T-cell (primary cell): ENCODE measurements around the gene C1orf21. TPM values are rescaled to one million over a fixed set of nuclear protein-coding genes. Genes with fewer than 3 reads are reported as not detected.

Experiments
- ATAC-seq, 4 experiments: fragments of 200-7000 bp in 3 of 4; fragments of 150-1000 bp in 1 of 4; cut with Tn5 transposase; replicated peaks in 1 of 4; 1 replicate in 3 of 4; 2 replicates in 1 of 4; pipeline ENCODE4 v1.10.0; 2021; ENCODE audit warnings: moderate library complexity in 3 of 4, mild to moderate bottlenecking in 2 of 4, moderate number of reproducible peaks in 1 of 4
- CTCF ChIA-PET, 2 donors: fragments of 300-600 bp; sonication (Branson Sonifier 250); formaldehyde crosslinking; loops; one replicate each; lab custom pipeline; 2022; ENCODE audit warnings: antibody characterized with exemption in 2 of 2; lab: Charles Lee
- POLR2A ChIA-PET, 2 donors: fragments of 300-600 bp; sonication (Branson Sonifier 250); formaldehyde crosslinking; loops; one replicate each; lab custom pipeline; 2022; ENCODE audit warnings: antibody characterized with exemption in 2 of 2; lab: Charles Lee
- DNase-seq, 35 experiments: peaks; one replicate each; pipeline versions ENCODE4 v3.0.0 to v3.0.0-alpha.2; 2013 to 2023
- H3K27ac ChIP-seq: one replicate; pipeline ENCODE4 v1.5.1; 2013; ENCODE audit warnings: low read length
- H3K27me3 ChIP-seq, 2 experiments: replicated peaks in 1 of 2; 1 replicate in 1 of 2; 2 replicates in 1 of 2; pipeline versions ENCODE4 v1.6.1 to v1.7.0; 2013; ENCODE audit warnings: low read length in 1 of 2, mixed read lengths in 1 of 2; ENCODE audit not compliant: control insufficient read depth in 2 of 2, insufficient read depth in 2 of 2; ENCODE audit errors: extremely low read depth in 1 of 2
- H3K36me3 ChIP-seq, 2 donors: 1 replicate in 1 of 2; 2 replicates in 1 of 2; pipeline versions ENCODE4 v1.6.1 to v1.7.0; 2013; ENCODE audit warnings: low read length in 1 of 2; ENCODE audit not compliant: control insufficient read depth in 2 of 2, insufficient read depth in 1 of 2; ENCODE audit errors: extremely low read depth in 1 of 2
- H3K4me1 ChIP-seq, 2 experiments: 1 replicate in 1 of 2; 2 replicates in 1 of 2; pipeline versions ENCODE4 v1.6.1 to v1.7.0; 2013; ENCODE audit warnings: low read length in 2 of 2, mixed read lengths in 1 of 2; ENCODE audit not compliant: insufficient read depth in 2 of 2, control insufficient read depth in 1 of 2; ENCODE audit errors: extremely low read depth in 1 of 2
- H3K4me3 ChIP-seq, 2 donors: 1 replicate in 1 of 2; 2 replicates in 1 of 2; pipeline versions ENCODE4 v1.5.1 to v1.7.0; 2013; ENCODE audit warnings: mild to moderate bottlenecking in 2 of 2, low read length in 1 of 2, moderate library complexity in 1 of 2; ENCODE audit not compliant: control insufficient read depth in 1 of 2; ENCODE audit errors: extremely low read depth in 1 of 2
- H3K9me3 ChIP-seq: 2 replicates; pipeline ENCODE4 v1.7.0; 2013
- H3K27ac Mint-ChIP-seq, 2 donors: one replicate each; pipeline ENCODE4 v1.8.0; 2020 to 2021; ENCODE audit warnings: mild to moderate bottlenecking in 2 of 2, mixed read lengths in 2 of 2
- H3K27me3 Mint-ChIP-seq, 2 donors: one replicate each; pipeline ENCODE4 v1.8.0; 2021 to 2022; ENCODE audit warnings: mixed read lengths in 2 of 2
- H3K36me3 Mint-ChIP-seq: one replicate; pipeline ENCODE4 v1.8.0; 2021; ENCODE audit warnings: mixed read lengths
- H3K4me1 Mint-ChIP-seq, 3 donors: one replicate each; pipeline ENCODE4 v1.8.0; 2020 to 2022; ENCODE audit warnings: mixed read lengths in 3 of 3, mild to moderate bottlenecking in 1 of 3
- H3K4me3 Mint-ChIP-seq, 3 donors: one replicate each; pipeline ENCODE4 v1.8.0; 2020 to 2022; ENCODE audit warnings: mild to moderate bottlenecking in 3 of 3, mixed read lengths in 3 of 3, moderate library complexity in 3 of 3
- H3K9me3 Mint-ChIP-seq, 3 donors: one replicate each; pipeline ENCODE4 v1.8.0; 2020 to 2022; ENCODE audit warnings: mixed read lengths in 3 of 3
- WGBS: methylation state at CpG from one replicate; pipeline ENCODE4 v1.1.5; 2013; ENCODE audit warnings: missing lambda C conversion rate; ENCODE audit not compliant: insufficient coverage; 5-methylcytosine and 5-hydroxymethylcytosine counted together
- total RNA-seq, 35 experiments: library from RNA in 6 of 35; stranded (reverse) in 6 of 35; fragments of 120-200 nt in 1 of 35; gene quantifications; one replicate each; pipeline versions ENCODE4 v1.2.1 to v1.2.4 and lab custom pipeline; 2013 to 2026

The C1orf21 gene
- total RNA-seq, 5 donors from 2014 or later (not counting 1 experiment from before 2014, with no cell fraction given): 1.4 to 17.2 (median 5.9) TPM

GRCh38 chr1:184596950-184597645 is 210.3 kb downstream of the C1orf21 start:
- H3K4me1 Mint-ChIP-seq: no peaks in the 10 kb centered on the region
- no peaks in the 10 kb centered on the region for H3K36me3 Mint-ChIP-seq
- 100% methylated on average over 4 of the region's 8 CpGs for WGBS
- POLR2A ChIA-PET: no interaction called here
- no peaks in the 10 kb centered on the region for H3K27me3 ChIP-seq
- DNase-seq: no peak
- H3K27ac Mint-ChIP-seq: no peak overlapping the region
- H3K4me3 ChIP-seq: no peak overlapping the region
- no peak for ATAC-seq
- no peak overlapping the region for H3K4me3 Mint-ChIP-seq
- no peaks in the 10 kb centered on the region for H3K9me3 Mint-ChIP-seq
- H3K4me1 ChIP-seq: no peaks in the 10 kb centered on the region
- H3K9me3 ChIP-seq: no peaks in the 10 kb centered on the region
- H3K36me3 ChIP-seq: no peaks in the 10 kb centered on the region
- H3K27ac ChIP-seq: no peak overlapping the region
- peaks cover 0 to 3% of the 10 kb centered on the region in 2 donors for H3K27me3 Mint-ChIP-seq
- CTCF ChIA-PET: interaction anchor here in 1 of 2 donors (0.6 kb wide), 1 partner anchor 10 kb away, joined by 3 read pairs; no protein-coding TSS in a partner anchor

GRCh38 chr1:184597650-184598357 is 211.0 kb downstream of the C1orf21 start:
- ATAC-seq: no peak
- Mint-ChIP-seq H3K27ac (no peak overlapping the region), H3K4me1 (no peaks in the 10 kb centered on the region), H3K4me3 (no peak overlapping the region), H3K36me3 (no peaks in the 10 kb centered on the region), H3K9me3 (no peaks in the 10 kb centered on the region), H3K27me3 (peaks cover 0 to 3% of the 10 kb centered on the region in 2 donors)
- no peaks in the 10 kb centered on the region for H3K9me3 ChIP-seq
- 89% methylated on average over 3 of the region's 4 CpGs for WGBS
- H3K36me3 ChIP-seq: no peaks in the 10 kb centered on the region
- H3K27ac ChIP-seq: no peak overlapping the region
- H3K4me1 ChIP-seq: no peaks in the 10 kb centered on the region
- no peak for DNase-seq
- ChIA-PET POLR2A (no interaction called here), CTCF (no interaction called here)
- H3K4me3 ChIP-seq: no peak overlapping the region
- H3K27me3 ChIP-seq: no peaks in the 10 kb centered on the region

- POLR2A ChIA-PET: interaction anchor here in 1 of 2 donors (0.8 kb wide), 1 partner anchor 71 kb away, joined by 3 read pairs; no protein-coding TSS in a partner anchor
- no peaks in the 10 kb centered on the region for H3K36me3 ChIP-seq
- H3K36me3 Mint-ChIP-seq: no peaks in the 10 kb centered on the region
Observed at GRCh38 chr1:184598403-184599193, 211.8 kb downstream of the C1orf21 start.

GRCh38 chr1:184604152-184604900 is 217.5 kb downstream of the C1orf21 start:
- POLR2A ChIA-PET: no interaction called here
- CTCF ChIA-PET: no interaction called here
- H3K36me3 Mint-ChIP-seq: no peaks in the 10 kb centered on the region
- no peak for ATAC-seq
- no peak overlapping the region for H3K4me3 Mint-ChIP-seq
- no peaks in the 10 kb centered on the region for H3K4me1 Mint-ChIP-seq
- WGBS: 89% methylated on average over 1 of the region's 3 CpGs
- Histone ChIP-seq H3K27me3 (no peaks in the 10 kb centered on the region), H3K4me3 (no peak overlapping the region), H3K36me3 (no peaks in the 10 kb centered on the region), H3K4me1 (no peaks in the 10 kb centered on the region), H3K27ac (no peak overlapping the region), H3K9me3 (no peaks in the 10 kb centered on the region)
- H3K27ac Mint-ChIP-seq: no peak overlapping the region
- H3K27me3 Mint-ChIP-seq: peaks cover 0 to 3% of the 10 kb centered on the region in 2 donors
- no peak for DNase-seq
- no peaks in the 10 kb centered on the region for H3K9me3 Mint-ChIP-seq

More at GRCh38 chr1:184598403-184599193, 211.8 kb downstream of the C1orf21 start:
- Histone ChIP-seq H3K4me3 (no peak overlapping the region), H3K4me1 (no peaks in the 10 kb centered on the region), H3K27ac (no peak overlapping the region), H3K27me3 (no peaks in the 10 kb centered on the region), H3K9me3 (no peaks in the 10 kb centered on the region)
- DNase-seq: no peak
- ATAC-seq: no peak
- CTCF ChIA-PET: no interaction called here
- H3K4me1 Mint-ChIP-seq: no peaks in the 10 kb centered on the region
- H3K27me3 Mint-ChIP-seq: peaks cover 0 to 3% of the 10 kb centered on the region in 2 donors
- H3K4me3 Mint-ChIP-seq: no peak overlapping the region
- H3K27ac Mint-ChIP-seq: no peak overlapping the region
- WGBS: no CpG with 5 or more reads among the region's 6 CpGs
- no peaks in the 10 kb centered on the region for H3K9me3 Mint-ChIP-seq

- H3K27ac Mint-ChIP-seq: no peak overlapping the region
- no peaks in the 10 kb centered on the region for H3K27me3 ChIP-seq
- no peak for ATAC-seq
- ChIA-PET CTCF (no interaction called here), POLR2A (no interaction called here)
- no peaks in the 10 kb centered on the region for H3K4me1 Mint-ChIP-seq
- no peaks in the 10 kb centered on the region for H3K36me3 Mint-ChIP-seq
- H3K27me3 Mint-ChIP-seq: no peaks in the 10 kb centered on the region
- H3K4me3 Mint-ChIP-seq: no peak overlapping the region
- H3K36me3 ChIP-seq: no peaks in the 10 kb centered on the region
- no peak overlapping the region for H3K4me3 ChIP-seq
- no peak for DNase-seq
- H3K9me3 Mint-ChIP-seq: no peaks in the 10 kb centered on the region
- no peaks in the 10 kb centered on the region for H3K9me3 ChIP-seq
- no peaks in the 10 kb centered on the region for H3K4me1 ChIP-seq
- H3K27ac ChIP-seq: no peak overlapping the region
- WGBS: no CpG with 5 or more reads among the region's 4 CpGs
Observed at GRCh38 chr1:184605941-184606340, 219.1 kb downstream of the C1orf21 start.

- DNase-seq (no peak), ATAC-seq (no peak)
- H3K36me3 Mint-ChIP-seq: no peaks in the 10 kb centered on the region
- H3K9me3 ChIP-seq: no peaks in the 10 kb centered on the region
- no peak overlapping the region for H3K27ac ChIP-seq
- H3K9me3 Mint-ChIP-seq: no peaks in the 10 kb centered on the region
- H3K36me3 ChIP-seq: no peaks in the 10 kb centered on the region
- no peaks in the 10 kb centered on the region for H3K4me1 Mint-ChIP-seq
- POLR2A ChIA-PET: no interaction called here
- no peak overlapping the region for H3K27ac Mint-ChIP-seq
- no CpG with 5 or more reads among the region's 1 CpG for WGBS
- no peaks in the 10 kb centered on the region for H3K27me3 ChIP-seq
- H3K27me3 Mint-ChIP-seq: no peaks in the 10 kb centered on the region
- H3K4me3 Mint-ChIP-seq: no peak overlapping the region
- no peak overlapping the region for H3K4me3 ChIP-seq
- H3K4me1 ChIP-seq: no peaks in the 10 kb centered on the region
- CTCF ChIA-PET: no interaction called here
Observed at GRCh38 chr1:184606786-184607185, 220.0 kb downstream of the C1orf21 start.
